GM12801 (cell line): Measurements from ENCODE around the gene FANCF.

ENCODE experiments used
- CTCF ChIP-seq: IDR thresholded peaks from one replicate; pipeline ENCODE4 v1.5.1; 2011; ENCODE audit warnings: control low read depth; ENCODE audit not compliant: insufficient read length; ENCODE audit errors: extremely low read depth

The FANCF gene

DNA sequence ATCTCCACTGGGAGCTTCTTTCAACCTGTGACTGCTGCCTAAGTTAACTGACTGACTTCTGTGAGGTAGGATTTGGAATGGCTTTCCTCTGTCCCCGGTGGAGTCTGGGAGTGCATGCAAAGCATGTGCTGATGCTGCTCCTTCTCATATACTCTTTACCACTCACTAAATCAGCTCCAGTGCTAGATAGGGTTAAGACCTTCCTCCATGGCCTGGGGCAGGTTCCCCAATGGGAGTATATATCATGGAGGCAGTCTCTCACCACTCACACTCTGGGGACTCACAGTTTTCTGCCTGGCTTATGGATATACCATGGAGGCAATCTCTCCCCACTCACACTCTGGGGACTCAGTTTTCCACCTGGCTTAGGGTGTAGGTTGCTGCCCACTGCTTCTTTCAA is 10.1 kb upstream of the FANCF start:
- no peak for TF ChIP-seq CTCF

DNA sequence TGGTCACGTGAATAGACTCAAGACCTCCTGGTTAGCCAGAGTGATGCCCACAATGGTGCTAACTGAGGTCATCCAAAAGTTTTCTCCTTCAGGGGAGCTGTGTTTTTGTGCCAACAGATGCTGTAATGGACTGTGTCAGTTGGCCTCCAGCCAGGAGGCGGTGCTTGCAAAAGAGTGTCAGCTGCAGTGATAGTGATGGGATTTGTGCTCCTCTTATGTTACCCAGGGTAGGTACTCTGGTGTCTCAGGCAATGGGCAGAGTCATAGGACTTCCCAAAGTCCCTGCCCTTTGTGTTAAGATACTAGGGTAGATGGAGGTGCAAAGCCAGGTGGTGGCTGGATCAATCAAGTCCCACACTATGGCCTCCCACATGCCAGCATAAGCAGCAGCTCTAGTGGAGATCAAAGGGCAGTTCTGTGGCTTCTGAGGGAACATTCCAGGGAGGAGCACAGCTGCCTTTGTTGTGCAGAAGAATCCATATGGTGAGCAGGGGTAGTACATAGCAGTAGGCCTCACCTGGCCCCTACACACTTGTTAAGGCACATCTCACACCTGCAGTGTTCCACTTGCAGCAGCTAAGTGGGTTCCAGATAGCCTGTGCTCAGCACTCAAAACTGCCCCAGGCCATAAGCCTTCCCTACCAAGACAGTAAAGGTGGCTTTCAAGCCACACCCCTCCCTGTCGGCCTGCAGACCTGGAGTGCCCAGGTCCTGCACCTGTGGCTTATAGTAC is 9.4 kb upstream of the FANCF start:
- no peak for TF ChIP-seq CTCF

- no peak for TF ChIP-seq CTCF
Measured at GRCh38 chr11:22633354-22633902, 7.8 kb upstream of the FANCF start.

DNA sequence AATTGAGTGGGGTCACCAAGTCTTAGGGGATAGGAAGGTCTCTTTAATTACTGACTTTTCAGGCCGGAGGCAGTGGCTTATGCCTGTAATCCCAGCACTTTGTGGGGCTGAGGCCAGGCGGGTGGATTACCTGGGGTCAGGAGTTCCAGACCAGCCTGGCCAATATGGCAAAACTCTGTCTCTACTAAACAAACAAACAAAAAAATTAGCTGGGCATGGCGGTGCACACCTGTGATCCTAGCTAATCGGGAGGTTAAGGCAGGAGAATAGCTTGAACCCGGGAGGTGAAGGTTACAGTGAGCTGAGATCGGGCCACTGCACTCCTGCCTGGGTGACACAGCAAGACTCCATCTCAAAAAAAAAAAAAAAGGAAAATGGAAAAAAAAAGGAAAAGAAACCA is 1.8 kb upstream of the FANCF start:
- no peak for TF ChIP-seq CTCF

GRCh38 chr11:22626573-22627239 is 1.1 kb upstream of the FANCF start:
- TF ChIP-seq CTCF = no peak

DNA sequence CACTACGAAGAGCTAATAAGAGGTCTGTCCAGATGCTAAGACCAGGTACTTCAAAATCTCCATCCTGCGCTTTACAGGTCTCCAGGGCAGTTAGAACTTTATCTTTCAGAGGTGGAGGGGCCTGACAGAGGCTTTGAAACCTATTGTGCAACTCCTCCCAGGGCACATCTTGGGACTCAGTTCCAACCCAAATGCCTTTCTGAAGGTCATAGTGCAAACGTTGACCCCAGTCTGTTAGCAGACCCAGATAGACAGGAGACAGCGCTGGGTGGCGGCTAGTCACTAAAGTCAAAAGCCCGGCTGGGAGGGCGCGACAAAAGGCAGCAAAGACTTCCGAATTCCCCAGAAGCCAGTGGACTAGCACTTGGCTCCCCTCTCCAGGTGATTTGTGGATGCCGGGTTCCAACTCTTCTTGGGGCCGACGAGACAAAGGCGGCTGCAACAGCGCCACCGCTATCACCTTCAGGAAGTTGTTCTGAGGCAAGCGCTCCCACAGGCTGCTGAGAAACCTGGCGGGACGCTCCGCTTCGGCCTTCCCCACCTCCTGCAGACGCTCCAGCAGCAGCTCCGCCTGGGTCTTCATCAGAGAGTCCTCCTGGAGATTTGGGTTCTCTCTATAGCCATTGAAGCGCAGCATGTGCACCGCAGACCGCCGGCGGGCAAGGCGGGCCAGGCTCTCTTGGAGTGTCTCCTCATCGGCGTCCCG is 728 bp downstream of the FANCF start:
- no peak for TF ChIP-seq CTCF

GRCh38 chr11:22617868-22618267 is 7.8 kb downstream of the FANCF start:
- TF ChIP-seq CTCF = no peak
